ENCODE measurements around the gene PBX3.

Gene PBX3

DNA sequence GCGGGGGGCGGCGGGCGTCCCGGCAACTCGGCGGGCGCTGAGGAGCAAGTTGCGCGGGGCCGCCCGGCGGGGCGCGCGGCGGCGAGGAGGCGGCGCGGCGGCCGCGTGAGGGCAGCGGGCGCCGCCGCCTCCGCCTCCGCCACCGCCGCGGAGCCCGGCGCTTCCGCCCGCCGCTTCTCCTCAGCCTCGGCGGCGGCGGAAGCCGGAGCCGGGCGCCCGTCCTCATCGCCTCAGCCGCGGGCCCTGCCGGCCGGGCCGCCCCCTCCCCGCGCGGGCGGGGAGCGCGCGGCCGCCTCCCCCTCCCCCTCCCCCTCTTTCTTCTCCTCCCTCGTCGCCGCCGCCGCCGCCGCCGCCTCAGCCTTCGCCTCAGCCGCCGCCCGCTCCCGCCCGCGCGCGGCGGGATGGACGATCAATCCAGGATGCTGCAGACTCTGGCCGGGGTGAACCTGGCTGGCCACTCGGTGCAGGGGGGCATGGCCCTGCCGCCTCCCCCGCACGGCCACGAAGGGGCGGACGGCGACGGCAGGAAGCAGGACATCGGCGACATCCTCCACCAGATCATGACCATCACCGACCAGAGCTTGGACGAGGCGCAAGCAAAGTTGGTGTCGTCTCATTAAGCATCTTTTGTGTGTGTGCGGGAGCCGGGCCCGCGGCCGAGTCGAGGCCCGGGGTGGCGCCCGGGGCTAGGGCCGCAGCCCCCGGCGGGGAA lies at the start of gene PBX3:
TSS of gene PBX3 (plus strand) at position 321 of the 712 bp plus-strand sequence.
- DNase-seq: peak; percentile 44

- no peak for DNase-seq
These were observed 47.3 kb upstream of the PBX3 start for GRCh38 chr9:125699870-125700269.

DNA sequence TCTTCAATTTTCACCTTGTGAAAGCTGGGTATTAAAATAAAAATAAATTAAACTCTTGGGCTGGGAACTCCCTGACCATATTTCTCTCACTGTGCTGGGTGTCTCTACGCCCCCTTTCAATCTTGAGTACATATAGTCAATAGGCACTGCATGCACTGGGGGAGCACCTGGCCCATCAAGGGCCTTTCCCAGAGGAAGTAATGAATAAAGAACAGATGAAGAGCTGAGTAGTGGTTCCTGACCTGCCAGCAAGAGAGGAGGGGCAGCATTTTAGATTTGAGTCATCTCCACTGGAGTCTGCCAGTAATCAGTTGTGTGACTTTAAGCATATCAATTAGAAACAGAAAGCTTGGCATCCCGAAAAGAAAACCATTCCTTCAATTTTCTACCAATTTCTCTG lies 46.4 kb upstream of the PBX3 start:
- DNase-seq: peak; percentile 24

- no peak for DNase-seq
These were observed 45.8 kb upstream of the PBX3 start for GRCh38 chr9:125701351-125701750.

DNA sequence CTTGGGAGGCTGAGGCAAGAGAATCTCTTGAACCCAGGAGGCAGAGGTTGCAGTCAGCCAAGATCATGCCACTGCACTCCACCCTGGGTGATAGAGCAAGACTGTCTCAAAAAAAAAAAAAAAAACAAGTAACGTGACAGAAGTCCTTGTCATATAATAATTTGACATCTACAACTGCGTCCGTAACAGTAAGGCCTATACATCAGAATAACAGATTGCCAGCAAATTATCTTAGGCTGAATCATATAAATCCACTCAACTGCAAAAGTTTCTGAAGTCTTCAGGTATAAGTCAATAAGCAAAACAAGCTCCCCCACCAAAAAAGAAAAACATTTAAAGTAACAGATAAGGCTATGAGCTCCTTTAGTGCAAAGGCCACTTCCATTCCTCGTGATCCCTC lies 43.5 kb upstream of the PBX3 start:
- DNase-seq: no peak

- no peak for DNase-seq
These were observed 41.3 kb upstream of the PBX3 start for GRCh38 chr9:125705893-125706292.

- peak; percentile 95 for DNase-seq
These were observed 40.3 kb upstream of the PBX3 start, which contains the start of gene MAPKAP1 for GRCh38 chr9:125706651-125707471. MAPKAP1 (minus strand) TSS chr9:125707208; CDS start chr9:125672574, 34,634 bp downstream.

DNA sequence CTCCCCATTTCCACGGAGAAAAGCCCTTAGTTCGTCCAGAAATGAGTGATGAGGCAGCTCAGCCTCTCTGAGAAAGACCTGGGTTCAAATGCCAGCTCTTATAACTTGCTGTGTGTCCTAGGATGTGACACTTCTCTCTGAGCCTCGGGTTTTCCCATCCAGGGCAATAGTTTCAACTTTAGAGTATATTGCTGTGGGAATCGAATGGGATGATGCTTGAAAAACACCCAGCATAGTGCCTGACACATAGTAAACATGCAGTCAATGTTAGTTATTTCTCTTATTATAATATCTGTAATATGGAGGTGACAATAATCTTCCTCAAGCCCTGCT lies 39.7 kb upstream of the PBX3 start:
- DNase-seq: no peak

DNA sequence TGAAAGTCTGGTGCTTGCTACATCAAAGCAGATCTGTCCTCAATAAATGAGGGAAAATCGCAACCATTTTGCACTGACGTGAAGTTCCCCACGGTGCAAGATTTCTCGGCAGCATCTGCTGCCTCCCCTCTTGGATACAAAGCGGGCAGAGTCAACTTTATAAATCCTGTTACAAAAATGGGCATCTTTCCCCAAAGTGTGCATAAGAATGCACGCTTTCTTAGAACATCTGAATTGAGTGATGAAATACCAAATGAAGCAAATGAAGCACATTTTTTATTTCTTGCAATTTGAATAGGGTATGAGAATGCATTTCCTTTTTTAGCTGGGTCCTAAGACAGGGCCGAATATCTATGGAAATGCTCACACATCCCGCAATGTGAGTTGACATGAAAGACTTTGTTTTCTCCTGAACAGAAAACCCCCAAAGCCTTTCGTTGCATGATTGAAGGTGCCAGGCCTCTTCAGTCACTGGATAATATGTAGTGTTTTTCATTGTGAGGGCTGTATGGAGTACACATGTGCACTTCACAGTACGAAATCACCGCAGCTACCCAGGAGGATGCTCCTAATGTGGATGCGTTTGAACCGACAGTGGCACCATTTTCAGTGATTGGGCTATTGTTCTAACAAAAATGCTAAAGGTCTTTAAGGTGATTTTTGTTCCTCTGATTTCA lies 20.6 kb upstream of the PBX3 start:
- DNase-seq: no peak

GRCh38 chr9:125730168-125730567 lies 17.0 kb upstream of the PBX3 start:
- no peak for DNase-seq

DNA sequence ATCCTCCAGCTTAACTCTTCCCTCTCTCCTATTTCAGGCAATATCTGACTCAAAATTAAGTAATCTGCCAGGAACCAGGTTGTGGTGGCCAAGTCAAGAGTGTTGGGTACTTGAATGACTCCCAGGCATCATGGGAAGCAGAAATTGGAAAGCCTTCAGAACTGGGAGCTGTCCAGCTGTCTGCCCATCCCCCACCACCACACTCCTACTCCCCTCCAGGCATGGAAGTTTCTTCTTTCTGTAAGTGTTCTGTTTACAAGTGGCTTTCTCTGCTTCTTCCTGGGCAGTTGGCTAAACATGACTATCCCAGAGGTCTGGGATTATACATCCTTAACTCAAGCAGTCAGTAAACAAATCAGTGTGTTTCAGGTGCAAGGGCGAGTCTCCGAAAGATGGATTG lies 14.6 kb upstream of the PBX3 start:
- no peak for DNase-seq

GRCh38 chr9:125739436-125739835 lies 7.7 kb upstream of the PBX3 start:
- DNase-seq: no peak

- DNase-seq: no peak
These were observed 4.5 kb upstream of the PBX3 start for GRCh38 chr9:125742657-125743056.

DNA sequence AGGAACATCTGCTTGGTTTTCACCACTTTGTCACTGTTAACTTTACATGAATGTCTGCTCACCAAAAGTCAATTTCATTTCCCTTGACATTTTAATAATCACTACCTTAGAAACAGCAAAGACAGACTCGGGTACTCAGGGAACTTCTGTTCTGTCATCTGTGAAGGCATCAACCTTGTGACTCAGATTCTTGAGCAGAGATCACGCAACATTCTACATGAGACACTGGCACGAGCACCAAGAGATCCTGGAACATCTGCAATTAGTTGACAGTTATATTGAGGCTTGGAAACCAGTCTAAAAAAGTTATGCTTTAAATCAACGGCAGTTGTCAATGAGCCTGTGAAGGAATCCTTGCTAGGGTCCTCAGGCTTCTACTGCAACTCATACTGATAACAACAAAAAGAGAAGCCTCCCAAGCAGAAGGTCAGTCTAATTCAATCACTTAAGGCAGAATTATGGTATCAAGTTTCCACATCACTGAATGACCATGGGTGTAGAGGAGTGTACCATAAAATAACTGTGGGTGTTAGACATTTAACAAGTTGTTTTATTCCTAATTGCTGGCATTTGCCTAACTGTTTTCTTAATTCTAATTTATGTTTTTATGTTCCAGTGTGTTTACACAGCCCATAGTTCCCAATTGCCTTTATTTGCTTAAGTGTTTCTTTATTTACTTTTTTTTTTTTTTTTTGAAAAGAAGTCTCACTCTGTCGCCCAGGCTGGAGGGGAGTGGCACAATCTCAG lies 3.3 kb upstream of the PBX3 start:
- no peak for DNase-seq

DNA sequence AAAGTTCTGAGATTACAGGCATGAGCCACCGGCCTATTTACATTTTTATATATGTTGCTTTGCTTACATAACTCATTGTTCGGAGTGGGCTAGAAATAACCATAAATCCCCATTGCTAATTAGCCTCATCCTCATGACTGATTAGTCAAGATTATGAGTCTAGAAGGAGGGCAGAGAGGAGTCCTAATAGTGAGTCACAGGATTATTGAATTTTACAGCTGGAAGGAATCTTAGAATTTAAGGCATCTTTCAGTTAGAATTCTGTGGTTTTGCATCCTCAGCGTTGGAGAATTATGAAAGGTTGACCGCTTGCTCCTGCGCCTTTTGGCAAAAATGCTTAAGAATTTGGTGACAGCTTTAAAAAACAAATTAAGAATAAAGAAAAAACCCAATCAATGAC lies 2.6 kb upstream of the PBX3 start:
- DNase-seq: no peak

GRCh38 chr9:125745018-125745417 lies 2.2 kb upstream of the PBX3 start:
- no peak for DNase-seq

DNA sequence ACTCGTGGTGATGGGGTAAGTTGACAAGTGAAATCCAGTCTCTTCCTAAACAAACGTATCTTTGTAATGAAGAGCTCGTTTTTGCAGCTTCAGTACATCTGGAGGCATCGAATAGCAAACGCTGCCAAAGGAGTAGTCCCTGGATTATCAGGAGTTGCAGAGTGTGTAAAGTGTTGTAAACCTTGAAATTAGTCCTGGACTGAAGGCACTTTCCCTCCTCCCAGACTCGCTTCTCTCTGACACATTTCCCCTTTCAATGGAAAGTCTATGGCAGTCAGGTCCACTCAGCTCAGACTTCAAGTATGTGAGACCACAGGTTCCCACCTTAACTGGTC lies 1.5 kb upstream of the PBX3 start:
- no peak for DNase-seq

DNA sequence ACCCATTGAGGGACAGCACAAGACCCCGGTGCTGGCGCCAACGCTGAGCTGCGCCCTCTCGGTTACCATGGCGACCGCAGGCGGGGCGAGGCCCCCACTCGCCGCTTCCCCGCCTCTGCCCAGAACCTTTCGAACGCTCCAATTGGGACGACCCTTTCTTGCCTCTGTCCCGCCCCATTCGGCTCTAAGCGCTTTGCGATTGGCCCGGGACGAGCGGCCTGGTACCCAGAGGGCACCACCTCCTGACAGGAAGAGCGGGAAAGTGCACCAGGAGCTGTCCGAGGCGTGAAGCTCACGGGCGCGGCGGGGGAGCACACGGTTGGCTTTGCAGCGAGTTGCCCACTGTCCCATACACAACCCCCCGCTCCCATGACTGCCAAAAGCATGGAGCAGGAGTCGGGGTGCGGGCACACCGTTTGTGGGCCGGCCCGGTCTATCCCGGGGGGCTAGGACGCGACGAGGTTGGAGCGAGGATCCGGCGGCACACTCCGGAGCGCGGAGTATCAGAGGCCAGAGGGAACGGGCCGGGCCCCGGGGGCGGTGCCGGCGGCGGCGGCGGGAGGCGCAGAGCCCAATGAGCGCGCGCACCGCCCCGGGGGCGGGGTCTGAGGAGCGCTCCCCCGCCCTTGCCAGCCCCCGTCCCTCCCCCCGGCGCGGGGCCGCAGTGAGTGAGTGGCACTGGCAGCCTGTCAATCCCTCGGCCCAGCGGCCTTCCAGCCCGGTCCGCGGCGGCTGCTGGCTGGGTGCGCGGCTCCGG lies 978 bp upstream of the PBX3 start:
- DNase-seq: peak; percentile 92

DNA sequence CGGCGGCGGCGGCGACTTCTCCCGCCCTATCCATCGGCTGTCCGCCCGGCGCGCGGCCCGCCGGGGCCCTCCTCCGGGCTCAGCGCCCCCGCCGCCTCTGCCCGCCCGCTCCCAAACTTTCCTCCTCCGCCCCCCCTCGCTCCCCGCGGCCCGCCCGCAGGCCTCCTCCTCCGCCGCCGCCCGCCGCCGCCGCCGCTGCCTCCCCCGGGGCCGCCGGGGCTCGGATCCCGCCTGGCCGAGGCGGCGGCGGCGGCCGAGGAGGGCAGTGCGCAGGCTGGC lies 460 bp upstream of the PBX3 start:
- DNase-seq: no peak

DNA sequence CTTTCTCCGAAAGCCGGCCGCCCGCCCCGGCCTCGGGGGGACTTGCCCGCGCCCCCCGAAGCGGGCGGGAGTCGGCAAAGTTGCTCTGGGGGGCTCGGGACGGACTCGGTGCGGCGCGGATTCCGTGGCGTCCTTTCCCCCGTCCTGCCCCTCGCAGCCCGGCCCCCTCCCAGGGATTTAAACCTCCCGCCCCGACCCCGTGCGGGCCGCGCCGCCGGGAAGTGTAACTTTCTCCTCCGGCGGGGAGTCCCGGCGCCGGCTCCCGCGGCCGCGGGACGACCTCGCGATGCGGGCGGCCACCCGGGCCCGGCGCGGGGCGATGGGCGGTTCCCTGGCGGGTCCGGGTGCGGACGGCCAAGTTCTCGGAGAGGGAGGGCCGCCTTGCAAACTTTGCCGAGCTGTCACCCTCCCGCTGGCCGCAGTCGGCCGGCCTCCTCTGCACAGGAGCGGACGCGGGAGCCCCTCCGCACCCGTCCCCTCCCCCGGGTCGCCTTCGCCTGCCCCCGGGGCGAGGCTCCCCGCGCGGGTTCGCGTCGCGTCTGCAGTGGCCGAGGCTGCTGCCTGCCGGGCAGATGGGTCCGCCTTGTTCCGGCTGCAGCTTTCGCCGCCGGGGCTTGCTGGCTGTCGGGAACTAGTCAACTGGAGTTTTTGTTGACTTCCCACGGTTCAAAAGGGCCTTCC lies 732 bp downstream of the PBX3 start:
- peak; percentile 20 for DNase-seq

DNA sequence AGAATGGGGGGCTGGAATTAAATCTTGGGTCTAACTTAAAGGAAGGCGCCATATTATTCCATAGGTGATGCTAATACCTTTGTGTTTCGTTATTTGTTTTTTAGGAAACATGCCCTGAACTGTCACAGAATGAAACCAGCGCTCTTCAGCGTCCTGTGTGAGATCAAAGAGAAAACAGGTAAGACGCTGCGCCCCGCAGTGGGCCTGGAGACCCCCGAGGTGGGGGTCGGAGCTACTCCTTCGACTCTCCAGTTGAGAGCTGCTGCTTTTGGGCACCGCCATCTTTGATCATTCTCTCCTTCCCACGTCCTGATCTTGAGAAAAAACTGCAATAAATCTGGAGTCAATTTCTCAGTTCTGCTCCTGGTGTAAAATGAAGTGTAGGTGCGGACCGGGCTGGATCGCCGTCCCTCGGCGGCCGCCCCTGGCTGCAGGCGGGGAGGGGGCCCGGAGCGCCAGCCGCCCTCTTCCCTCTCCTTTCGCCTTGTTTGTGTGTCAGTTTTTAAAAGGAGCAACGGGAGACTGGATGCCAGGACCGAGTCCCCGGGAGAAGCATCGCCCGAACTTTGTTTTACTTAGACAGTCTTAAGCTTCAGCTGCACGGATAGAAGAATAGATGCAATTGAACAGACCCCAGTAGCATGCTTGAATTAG lies 1.4 kb downstream of the PBX3 start:
- peak; percentile 6 for DNase-seq

Data from activated naive CD4-positive, alpha-beta T cell treated with Interleukin-2 at 50 U/mL for 16 hours (primary cell).